Activated naive CD8-positive, alpha-beta T cell treated with anti-CD3 and anti-CD28 coated beads, Interleukin-2, amount 50 U/mL, for 24 hours (primary cell): ENCODE results near the gene CEP63.
"Not testable (repeated sequence)": the region's sequence is repeated elsewhere in the genome, so short reads cannot be mapped to it uniquely, and the experiment has no call there.

Experiments
- ATAC-seq: fragments of 150-1000 bp; cut with Tn5 transposase; one replicate; pipeline ENCODE4 v1.10.0; 2021
- DNase-seq: peaks from one replicate; pipeline ENCODE4 v3.0.0; 2021
- H3K27ac Mint-ChIP-seq: one replicate; pipeline ENCODE4 v1.8.0; 2021; ENCODE audit warnings: mild to moderate bottlenecking, mixed read lengths
- H3K27me3 Mint-ChIP-seq: one replicate; pipeline ENCODE4 v1.8.0; 2021; ENCODE audit warnings: mixed read lengths
- H3K36me3 Mint-ChIP-seq: one replicate; pipeline ENCODE4 v1.8.0; 2021; ENCODE audit warnings: low read depth, mixed read lengths
- H3K4me1 Mint-ChIP-seq: one replicate; pipeline ENCODE4 v1.8.0; 2021; ENCODE audit warnings: mixed read lengths
- H3K4me3 Mint-ChIP-seq: one replicate; pipeline ENCODE4 v1.8.0; 2021; ENCODE audit warnings: mild to moderate bottlenecking, moderate library complexity, mixed read lengths
- H3K9me3 Mint-ChIP-seq: one replicate; pipeline ENCODE4 v1.8.0; 2021; ENCODE audit warnings: mixed read lengths

CEP63 gene

DNA sequence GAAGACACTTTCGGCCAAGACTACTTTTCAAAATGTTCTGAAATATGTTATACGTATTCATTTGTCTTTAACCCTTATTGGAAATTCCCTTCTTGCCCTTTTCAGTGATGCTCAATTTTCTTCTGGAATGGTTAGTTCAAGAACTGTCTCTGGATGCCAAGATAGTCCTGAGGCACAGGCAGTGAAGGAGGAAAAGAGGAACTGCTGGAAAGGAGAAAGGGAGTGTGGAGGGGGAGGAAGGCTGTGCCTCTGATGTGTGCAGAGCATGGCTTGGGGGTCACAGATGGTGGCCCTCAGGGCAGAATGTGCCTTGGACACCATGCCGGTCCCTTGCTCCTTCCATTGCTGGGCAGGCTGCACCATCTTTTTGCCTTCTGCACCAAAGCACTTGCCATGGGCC is 73.7 kb downstream of the CEP63 start:
- H3K36me3 Mint-ChIP-seq = peaks cover 25% of the 10 kb centered on the region
- H3K27ac Mint-ChIP-seq = no peak overlapping the region
- no peak overlapping the region for H3K4me3 Mint-ChIP-seq
- ATAC-seq (no peak), DNase-seq (no peak)
- H3K9me3 Mint-ChIP-seq = no peaks in the 10 kb centered on the region
- H3K4me1 Mint-ChIP-seq = no peaks in the 10 kb centered on the region
- no peaks in the 10 kb centered on the region for H3K27me3 Mint-ChIP-seq

DNA sequence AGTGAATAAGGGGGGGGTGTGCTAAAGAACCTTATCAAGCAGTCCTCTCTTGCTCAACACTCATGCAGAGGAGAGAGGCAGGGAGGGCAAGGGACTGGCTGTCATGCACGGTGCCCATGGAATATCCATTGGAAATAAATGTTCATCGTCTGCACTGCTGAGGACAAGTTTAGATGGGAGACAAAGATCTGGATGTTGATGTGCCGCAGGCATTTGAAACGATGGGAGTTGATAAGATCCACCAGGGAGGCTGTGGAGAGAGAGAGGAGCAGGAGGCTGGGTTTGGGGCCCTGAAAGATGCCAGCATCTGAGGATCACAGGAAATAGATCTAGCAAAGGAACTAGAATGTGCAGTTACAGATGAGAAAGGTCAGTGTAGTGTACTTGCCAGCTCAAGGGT is 76.2 kb downstream of the CEP63 start:
- no peak for DNase-seq
- no peak for ATAC-seq
- Mint-ChIP-seq H3K36me3 (peaks cover 24% of the 10 kb centered on the region), H3K27ac (no peak overlapping the region), H3K9me3 (no peaks in the 10 kb centered on the region), H3K4me3 (no peak overlapping the region), H3K4me1 (no peaks in the 10 kb centered on the region), H3K27me3 (no peaks in the 10 kb centered on the region)

DNA sequence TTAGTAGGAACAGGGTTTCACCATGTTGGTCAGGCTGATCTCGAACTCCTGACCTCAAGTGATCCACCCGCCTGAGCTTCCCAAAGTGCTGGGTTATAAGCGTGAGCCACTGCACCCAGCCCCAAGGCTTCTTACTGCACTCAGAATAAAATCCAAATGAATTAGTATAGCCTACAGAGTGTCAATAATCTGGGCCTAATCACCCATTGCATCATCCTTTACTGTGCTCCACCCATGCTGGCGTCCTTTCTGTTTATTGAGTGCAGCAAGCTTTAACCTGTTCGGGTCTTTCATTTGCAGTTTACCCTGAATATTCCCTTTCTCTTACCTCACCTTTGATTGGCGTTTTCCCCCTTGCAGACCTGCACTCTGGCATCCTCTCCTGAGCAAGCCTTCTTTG is 77.7 kb downstream of the CEP63 start:
- ATAC-seq = no peak
- Mint-ChIP-seq H3K4me3 (no peak overlapping the region), H3K27ac (no peak overlapping the region), H3K27me3 (no peaks in the 10 kb centered on the region), H3K9me3 (peaks cover under 1% of the 10 kb centered on the region), H3K4me1 (no peaks in the 10 kb centered on the region), H3K36me3 (peaks cover 21% of the 10 kb centered on the region)
- DNase-seq = no peak

DNA sequence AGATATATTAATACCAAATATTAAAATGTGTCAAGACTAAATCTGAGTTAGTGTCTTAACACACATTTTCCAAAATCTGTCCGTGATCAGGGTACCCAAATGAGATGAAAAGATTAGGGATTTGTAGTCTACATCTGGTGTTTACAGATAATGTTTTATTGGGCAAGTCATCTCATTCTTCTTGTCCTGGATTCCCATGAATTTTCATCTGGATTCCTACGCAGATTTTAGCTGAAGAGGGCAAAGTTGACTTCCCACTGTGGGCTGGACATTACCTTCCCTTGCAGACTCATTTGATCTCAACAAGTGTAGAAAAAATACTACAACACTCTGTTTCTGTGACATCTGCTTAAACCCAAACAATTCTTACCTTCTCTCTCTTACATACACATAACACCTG is 79.1 kb downstream of the CEP63 start:
- no peak overlapping the region for H3K4me3 Mint-ChIP-seq
- peaks cover 7% of the 10 kb centered on the region for H3K9me3 Mint-ChIP-seq
- no peaks in the 10 kb centered on the region for H3K4me1 Mint-ChIP-seq
- H3K27me3 Mint-ChIP-seq = no peaks in the 10 kb centered on the region
- no peak for ATAC-seq
- DNase-seq = no peak
- H3K36me3 Mint-ChIP-seq = peaks cover 16% of the 10 kb centered on the region
- H3K27ac Mint-ChIP-seq = no peak overlapping the region

DNA sequence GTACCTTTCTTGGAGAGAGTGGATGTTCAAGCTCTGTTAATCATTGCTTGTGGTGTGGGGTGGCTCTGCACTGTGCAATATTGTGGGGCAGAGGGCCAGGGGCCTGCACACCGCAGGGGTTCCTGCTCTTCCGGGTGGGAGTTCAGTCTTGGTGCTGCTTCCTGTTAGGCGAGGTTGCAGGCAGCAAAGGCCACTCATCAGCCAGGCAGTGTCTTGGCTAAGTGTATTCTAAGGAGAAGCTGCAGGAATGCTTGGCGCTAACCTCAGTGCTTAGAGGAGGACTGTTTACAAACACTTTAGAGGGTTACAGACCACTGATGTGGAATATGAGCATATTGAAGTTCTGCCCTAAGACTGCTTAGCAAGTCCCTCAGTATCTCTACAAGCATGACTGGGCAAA is 81.7 kb downstream of the CEP63 start:
- H3K4me3 Mint-ChIP-seq = no peak overlapping the region
- H3K9me3 Mint-ChIP-seq = peaks cover 24% of the 10 kb centered on the region
- H3K36me3 Mint-ChIP-seq = peaks cover 6% of the 10 kb centered on the region
- H3K4me1 Mint-ChIP-seq = no peaks in the 10 kb centered on the region
- no peaks in the 10 kb centered on the region for H3K27me3 Mint-ChIP-seq
- no peak overlapping the region for H3K27ac Mint-ChIP-seq
- DNase-seq = no peak
- ATAC-seq = no peak

DNA sequence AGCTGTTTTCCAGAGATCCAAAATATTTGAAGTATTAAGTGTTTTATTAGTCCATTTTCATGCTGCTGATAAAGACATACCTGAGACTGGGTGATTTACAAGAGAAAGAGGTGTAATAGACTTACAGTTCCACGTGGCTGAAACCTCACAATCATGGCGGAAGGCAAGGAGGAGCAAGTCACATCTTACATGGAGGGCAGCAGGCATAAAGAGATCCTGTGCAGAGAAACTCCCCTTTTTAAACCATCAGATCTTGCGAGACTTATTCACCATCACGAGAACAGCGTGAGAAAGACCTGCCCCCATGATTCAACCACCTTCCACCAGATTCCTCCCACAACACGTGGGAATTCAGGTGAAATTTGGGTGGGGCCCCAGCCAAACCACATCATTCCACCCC is 82.9 kb downstream of the CEP63 start:
- Mint-ChIP-seq H3K27ac (no peak overlapping the region), H3K4me3 (no peak overlapping the region), H3K36me3 (peaks cover 3% of the 10 kb centered on the region), H3K27me3 (no peaks in the 10 kb centered on the region), H3K9me3 (peaks cover 29% of the 10 kb centered on the region), H3K4me1 (no peaks in the 10 kb centered on the region)
- DNase-seq (no peak), ATAC-seq (no peak)

DNA sequence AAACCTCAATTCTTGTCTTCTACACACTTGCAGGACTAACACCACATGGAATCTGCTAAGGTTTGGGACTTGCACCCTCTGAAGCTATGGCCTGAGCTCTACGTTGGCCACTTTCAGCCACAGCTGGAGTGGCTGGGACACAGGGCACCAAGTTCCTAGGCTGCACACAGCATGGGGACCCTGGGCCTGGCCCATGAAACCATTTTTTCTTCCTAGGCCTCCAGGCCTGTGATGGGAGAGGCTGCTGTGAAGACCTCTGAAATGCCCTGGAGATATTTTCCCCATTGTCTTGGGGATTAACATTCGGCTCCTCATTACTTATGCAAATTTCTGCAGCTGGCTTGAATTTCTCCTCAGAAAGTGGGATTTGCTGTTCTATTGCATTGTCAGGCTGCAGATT is 84.0 kb downstream of the CEP63 start:
- not testable (repeated sequence) for H3K4me3 Mint-ChIP-seq, DNase-seq, H3K27me3 Mint-ChIP-seq, H3K27ac Mint-ChIP-seq, H3K36me3 Mint-ChIP-seq, ATAC-seq, H3K4me1 Mint-ChIP-seq
- H3K9me3 Mint-ChIP-seq = peaks cover 29% of the 10 kb centered on the region

DNA sequence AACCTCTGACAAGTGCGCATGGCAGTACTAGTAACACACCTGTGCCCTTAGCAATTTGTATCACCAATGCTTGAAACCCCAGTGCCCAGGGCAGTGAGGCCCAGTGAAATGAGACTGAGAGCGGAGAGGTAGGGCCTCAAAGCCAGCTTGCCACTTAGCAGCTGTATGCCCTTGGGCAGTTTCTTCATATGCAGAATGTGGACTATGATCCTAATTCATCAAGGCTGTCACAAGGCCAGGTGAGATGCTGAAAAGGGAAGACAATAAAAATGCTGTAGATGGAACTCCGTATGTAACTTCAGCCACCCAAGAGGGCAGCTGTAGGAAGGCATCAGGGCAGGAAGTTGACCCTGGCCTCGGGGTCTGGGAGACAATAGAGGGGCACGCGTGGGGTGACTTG is 90.6 kb downstream of the CEP63 start:
- no peak for ATAC-seq
- H3K9me3 Mint-ChIP-seq = peaks cover 9% of the 10 kb centered on the region
- H3K4me1 Mint-ChIP-seq = no peaks in the 10 kb centered on the region
- no peak overlapping the region for H3K27ac Mint-ChIP-seq
- H3K4me3 Mint-ChIP-seq = no peak overlapping the region
- H3K27me3 Mint-ChIP-seq = peaks cover 1% of the 10 kb centered on the region
- DNase-seq = no peak
- H3K36me3 Mint-ChIP-seq = no peaks in the 10 kb centered on the region

DNA sequence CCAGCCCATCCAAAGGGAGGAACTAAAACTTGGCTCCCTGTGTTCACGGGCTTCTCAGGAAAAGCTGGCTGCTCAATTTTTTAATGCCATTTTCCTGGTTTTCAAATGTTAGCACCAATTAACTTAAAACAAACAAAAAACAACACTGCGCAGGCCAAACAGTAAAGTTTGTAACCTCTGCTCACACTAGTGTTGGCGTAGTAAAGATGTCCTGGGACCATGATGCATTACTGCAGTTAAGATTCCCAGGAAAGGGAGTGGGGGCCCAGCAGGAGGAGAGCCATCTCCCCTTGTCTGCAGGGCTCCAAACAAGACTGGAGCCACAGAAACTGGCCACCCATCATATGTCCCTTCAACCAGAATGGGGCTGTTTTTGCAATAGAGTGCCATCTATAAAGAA is 91.0 kb downstream of the CEP63 start:
- H3K27ac Mint-ChIP-seq = no peak overlapping the region
- H3K4me1 Mint-ChIP-seq = no peaks in the 10 kb centered on the region
- H3K4me3 Mint-ChIP-seq = no peak overlapping the region
- ATAC-seq (no peak), DNase-seq (no peak)
- peaks cover 9% of the 10 kb centered on the region for H3K9me3 Mint-ChIP-seq
- H3K27me3 Mint-ChIP-seq = peaks cover 1% of the 10 kb centered on the region
- no peaks in the 10 kb centered on the region for H3K36me3 Mint-ChIP-seq

DNA sequence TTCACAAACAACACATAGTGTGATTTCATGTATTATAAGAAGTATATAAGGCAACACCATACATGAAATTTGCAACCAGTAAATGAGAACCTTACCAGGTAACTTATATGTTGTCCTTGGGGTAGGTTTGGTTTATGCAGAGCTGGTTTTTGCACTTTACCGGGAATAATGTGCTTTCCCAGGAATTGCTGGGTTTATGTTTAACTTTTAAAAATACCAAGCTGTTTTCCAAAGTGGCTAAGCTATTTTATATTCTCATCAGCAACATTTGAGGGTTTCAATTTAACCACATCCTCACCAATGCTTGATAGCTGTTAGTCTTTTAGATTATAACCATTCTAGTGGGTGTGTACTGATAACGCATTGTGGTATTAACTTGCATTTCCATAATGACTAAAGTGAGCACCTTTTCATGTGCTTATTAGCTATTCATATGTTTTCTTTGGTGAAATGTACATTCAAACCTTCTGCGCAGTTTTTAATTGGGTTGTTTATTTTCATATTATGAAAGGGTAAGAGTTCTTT is 93.3 kb downstream of the CEP63 start:
- no peak overlapping the region for H3K27ac Mint-ChIP-seq
- no peaks in the 10 kb centered on the region for H3K4me1 Mint-ChIP-seq
- H3K27me3 Mint-ChIP-seq = peaks cover 1% of the 10 kb centered on the region
- H3K36me3 Mint-ChIP-seq = no peaks in the 10 kb centered on the region
- DNase-seq = no peak
- no peak overlapping the region for H3K4me3 Mint-ChIP-seq
- ATAC-seq = no peak
- H3K9me3 Mint-ChIP-seq = no peaks in the 10 kb centered on the region

DNA sequence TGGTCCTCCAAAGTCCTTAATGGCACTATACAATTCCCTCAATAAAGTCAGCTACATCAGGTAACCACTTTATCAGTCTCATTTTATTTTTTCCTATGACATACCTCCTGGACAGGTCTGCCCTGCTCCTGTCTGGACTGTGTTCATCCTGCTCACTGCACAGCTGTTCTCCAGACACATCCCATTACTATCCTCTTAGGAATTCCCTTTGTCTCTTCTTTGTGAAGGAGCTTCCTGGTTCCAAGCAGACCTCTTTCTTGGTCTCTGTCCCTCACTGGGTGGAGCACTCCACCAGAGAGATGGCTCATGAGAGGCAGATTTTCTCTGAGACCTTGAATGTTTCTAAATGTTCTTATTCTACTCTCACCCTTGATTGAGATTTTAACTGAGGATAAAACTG is 104.9 kb downstream of the CEP63 start:
- no peaks in the 10 kb centered on the region for H3K9me3 Mint-ChIP-seq
- ATAC-seq = no peak
- H3K36me3 Mint-ChIP-seq = no peaks in the 10 kb centered on the region
- no peak overlapping the region for H3K27ac Mint-ChIP-seq
- no peak for DNase-seq
- H3K27me3 Mint-ChIP-seq = no peaks in the 10 kb centered on the region
- no peak overlapping the region for H3K4me3 Mint-ChIP-seq
- no peaks in the 10 kb centered on the region for H3K4me1 Mint-ChIP-seq

DNA sequence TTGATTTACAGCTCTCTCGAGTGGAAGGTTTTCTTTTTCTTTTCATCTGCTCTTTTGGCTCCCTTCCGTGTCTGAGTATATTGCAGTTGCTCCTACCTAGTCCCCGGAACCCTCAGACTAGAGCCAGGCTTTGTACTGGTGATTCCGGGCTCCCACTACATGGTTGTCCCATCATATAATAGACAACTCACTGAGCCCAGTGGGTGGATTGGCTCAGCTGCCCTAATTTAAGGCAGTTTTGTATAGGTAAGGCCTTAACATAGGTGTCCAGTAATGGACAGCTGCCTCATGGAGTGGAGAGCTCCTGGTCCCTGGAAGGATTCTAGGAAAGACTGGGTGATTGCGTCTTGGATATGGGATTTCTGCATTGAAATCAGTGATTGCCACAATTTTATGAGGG is 106.9 kb downstream of the CEP63 start:
- Mint-ChIP-seq H3K4me1 (no peaks in the 10 kb centered on the region), H3K9me3 (no peaks in the 10 kb centered on the region), H3K27ac (no peak overlapping the region), H3K36me3 (no peaks in the 10 kb centered on the region), H3K27me3 (no peaks in the 10 kb centered on the region), H3K4me3 (no peak overlapping the region)
- no peak for ATAC-seq
- no peak for DNase-seq

DNA sequence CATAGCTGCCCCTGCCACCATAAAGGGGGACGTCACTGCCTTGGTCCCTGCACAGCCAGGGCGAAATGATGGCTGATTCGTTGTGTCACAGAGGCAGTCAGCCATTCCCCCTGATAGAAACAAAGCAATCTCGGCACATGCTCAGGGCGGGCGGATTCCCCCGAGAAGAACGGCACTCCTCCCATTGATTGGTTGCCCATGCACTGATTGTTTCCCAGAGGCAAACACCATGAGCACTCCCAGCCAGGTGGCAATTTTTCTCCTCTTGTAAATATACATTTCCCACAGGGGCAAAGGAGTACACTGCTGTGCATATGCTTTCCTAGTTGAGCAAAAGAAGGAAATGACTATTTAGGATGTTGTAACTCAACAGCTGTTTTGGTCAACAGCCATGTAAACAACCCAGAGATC is 108.5 kb downstream of the CEP63 start:
- H3K36me3 Mint-ChIP-seq = no peaks in the 10 kb centered on the region

DNA sequence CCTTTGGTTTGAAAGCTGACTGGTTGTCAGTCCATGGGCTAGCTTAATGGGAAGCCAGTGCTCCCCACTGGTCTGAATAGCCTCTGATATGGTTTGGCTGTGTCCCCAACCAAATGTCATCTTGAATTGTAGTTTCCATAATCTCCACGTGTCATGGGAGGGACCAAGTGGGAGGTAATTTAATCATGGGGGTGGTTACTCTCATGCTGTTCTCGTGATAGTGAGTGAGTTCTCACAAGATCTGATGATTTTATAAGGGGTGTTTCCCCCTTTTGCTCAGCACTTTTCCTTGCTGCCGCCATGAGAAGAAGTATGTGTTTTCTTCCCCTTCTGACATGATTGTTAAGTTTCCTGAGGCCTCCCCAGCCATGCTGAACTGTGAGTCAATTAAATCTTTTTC is 109.1 kb downstream of the CEP63 start:
- H3K9me3 Mint-ChIP-seq, DNase-seq, H3K36me3 Mint-ChIP-seq, H3K27me3 Mint-ChIP-seq, ATAC-seq, H3K4me1 Mint-ChIP-seq, H3K27ac Mint-ChIP-seq, H3K4me3 Mint-ChIP-seq: not testable (repeated sequence)

More for the DNA sequence above, 108.5 kb downstream of the CEP63 start:
- Mint-ChIP-seq H3K4me3 (no peak overlapping the region), H3K27ac (no peak overlapping the region), H3K9me3 (no peaks in the 10 kb centered on the region), H3K4me1 (no peaks in the 10 kb centered on the region), H3K27me3 (no peaks in the 10 kb centered on the region)
- DNase-seq (no peak), ATAC-seq (no peak)

DNA sequence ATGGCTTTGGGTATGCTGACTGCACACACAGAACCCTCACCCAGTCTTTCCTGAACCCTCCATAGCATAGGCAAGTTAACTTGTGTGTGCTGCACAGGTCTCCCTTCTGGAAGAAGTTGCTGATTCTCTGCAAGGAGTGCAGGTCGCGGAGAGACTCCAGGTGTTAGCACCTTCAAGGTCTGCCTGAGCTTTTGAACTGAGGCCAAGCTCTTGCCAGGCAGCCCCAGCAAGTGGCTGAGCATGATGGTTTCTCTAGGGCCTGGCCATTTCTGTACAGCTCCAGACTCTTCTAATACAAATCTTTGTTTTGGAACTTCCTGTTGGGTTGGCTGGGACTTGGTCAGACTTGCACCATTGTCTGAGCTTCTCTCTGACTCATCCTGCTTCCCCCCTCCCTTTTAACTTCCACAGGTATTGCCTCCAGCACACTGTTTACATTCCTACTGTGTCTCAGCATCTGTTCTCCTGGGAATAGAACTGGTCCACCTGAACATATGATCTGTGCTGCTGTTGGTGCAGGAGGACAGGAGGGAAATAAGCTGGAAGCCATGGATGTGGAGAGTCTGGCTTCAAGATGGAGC is 111.6 kb downstream of the CEP63 start:
- H3K9me3 Mint-ChIP-seq = no peaks in the 10 kb centered on the region
- no peaks in the 10 kb centered on the region for H3K4me1 Mint-ChIP-seq

More for the DNA sequence above, 111.6 kb downstream of the CEP63 start:
- H3K27ac Mint-ChIP-seq = no peak overlapping the region
- no peak overlapping the region for H3K4me3 Mint-ChIP-seq
- peaks cover 8% of the 10 kb centered on the region for H3K27me3 Mint-ChIP-seq
- ATAC-seq (no peak), DNase-seq (no peak)
- H3K36me3 Mint-ChIP-seq = no peaks in the 10 kb centered on the region
